A673 (cell line): ENCODE measurements around the gene PET117.

ENCODE experiments used
- EZH2 ChIP-seq: fragments of 200-600 bp; sonication (generic); IDR thresholded peaks from 2 replicates; pipeline ENCODE4 v1.6.1; 2017; ENCODE audit warnings: borderline replicate concordance, low read depth, mild to moderate bottlenecking, mixed read lengths, antibody characterized with exemption, low read length; ENCODE audit not compliant: poor library complexity, severe bottlenecking
- TF ChIP-seq, protein P1 (sequence below): fragments of 300-800, 200-600 bp; sonication (generic); conservative IDR thresholded peaks from 2 replicates; pipeline ENCODE4 v1.5.1; 2017; ENCODE audit warnings: low read depth, mild to moderate bottlenecking, antibody characterized with exemption, low read length, moderate library complexity, mixed read lengths

DNA sequence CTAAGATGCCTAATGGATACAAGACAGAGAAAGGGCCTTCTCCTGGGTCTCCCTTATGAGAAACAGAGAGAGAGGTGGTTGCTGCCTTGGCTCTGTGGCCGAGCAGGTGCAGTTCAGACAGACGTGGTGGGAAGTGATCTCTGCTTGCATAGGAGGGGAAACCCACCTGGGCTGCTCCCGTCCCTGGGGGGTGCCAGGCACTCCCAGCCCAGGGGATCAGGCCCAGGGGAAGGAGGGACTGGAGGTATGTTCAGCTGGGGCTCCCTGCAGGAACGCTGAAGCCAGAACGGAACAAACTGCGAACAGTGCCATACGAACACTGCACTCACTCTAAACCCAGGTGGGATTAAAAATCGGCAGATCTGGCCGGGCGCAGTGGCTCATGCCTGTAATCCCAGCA is 44.3 kb upstream of the PET117 start:
- TF ChIP-seq, protein P1, sequence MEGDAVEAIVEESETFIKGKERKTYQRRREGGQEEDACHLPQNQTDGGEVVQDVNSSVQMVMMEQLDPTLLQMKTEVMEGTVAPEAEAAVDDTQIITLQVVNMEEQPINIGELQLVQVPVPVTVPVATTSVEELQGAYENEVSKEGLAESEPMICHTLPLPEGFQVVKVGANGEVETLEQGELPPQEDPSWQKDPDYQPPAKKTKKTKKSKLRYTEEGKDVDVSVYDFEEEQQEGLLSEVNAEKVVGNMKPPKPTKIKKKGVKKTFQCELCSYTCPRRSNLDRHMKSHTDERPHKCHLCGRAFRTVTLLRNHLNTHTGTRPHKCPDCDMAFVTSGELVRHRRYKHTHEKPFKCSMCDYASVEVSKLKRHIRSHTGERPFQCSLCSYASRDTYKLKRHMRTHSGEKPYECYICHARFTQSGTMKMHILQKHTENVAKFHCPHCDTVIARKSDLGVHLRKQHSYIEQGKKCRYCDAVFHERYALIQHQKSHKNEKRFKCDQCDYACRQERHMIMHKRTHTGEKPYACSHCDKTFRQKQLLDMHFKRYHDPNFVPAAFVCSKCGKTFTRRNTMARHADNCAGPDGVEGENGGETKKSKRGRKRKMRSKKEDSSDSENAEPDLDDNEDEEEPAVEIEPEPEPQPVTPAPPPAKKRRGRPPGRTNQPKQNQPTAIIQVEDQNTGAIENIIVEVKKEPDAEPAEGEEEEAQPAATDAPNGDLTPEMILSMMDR, result no peak
- no peak for TF ChIP-seq EZH2
